Body of pancreas (tissue), 4 donors: Measurements from ENCODE around the gene HOXC10. TPM values are rescaled to one million over a fixed set of nuclear protein-coding genes. Genes with fewer than 3 reads are reported as not detected.

ENCODE experiments used
- ATAC-seq: fragments of 150-250 bp; one replicate; pipeline ENCODE4 v1.9.1; 2016
- DNase-seq, 4 donors: peaks; one replicate each; pipeline ENCODE4 v3.0.0-alpha.2; 2019
- H3K27ac ChIP-seq, 4 donors: fragments of 200-600 bp; sonication (generic); 1 replicate in 3 of 4; 2 replicates in 1 of 4; pipeline versions ENCODE4 v1.5.1 to v1.6.1; 2016 to 2019; ENCODE audit warnings: mild to moderate bottlenecking in 1 of 4, mixed read lengths in 1 of 4, moderate library complexity in 1 of 4
- H3K27me3 ChIP-seq, 2 donors: fragments of 200-600 bp; sonication (generic); one replicate each; pipeline ENCODE4 v1.6.0; 2016; ENCODE audit warnings: mild to moderate bottlenecking in 1 of 2
- H3K36me3 ChIP-seq, 2 donors: fragments of 200-600 bp; sonication (generic); replicated peaks in 1 of 2; 2 replicates each; pipeline ENCODE4 v1.5.1; 2016; ENCODE audit warnings: low read depth in 2 of 2; ENCODE audit not compliant: insufficient read depth in 1 of 2
- H3K4me1 ChIP-seq: fragments of 200-600 bp; sonication (generic); one replicate; pipeline ENCODE4 v1.6.0; 2016
- H3K4me3 ChIP-seq, 2 donors: fragments of 200-600 bp; sonication (generic); 1 replicate in 1 of 2; 2 replicates in 1 of 2; pipeline ENCODE4 v1.5.1; 2016 to 2019
- H3K9me3 ChIP-seq, 3 donors: fragments of 200-600 bp; sonication (generic); 1 replicate in 2 of 3; 2 replicates in 1 of 3; pipeline ENCODE4 v1.5.1; 2016
- POLR2A ChIP-seq, 3 donors: fragments of 450-650 bp; IDR thresholded peaks; one replicate each; pipeline ENCODE4 v1.6.1; 2016; ENCODE audit warnings: antibody characterized with exemption in 3 of 3, mild to moderate bottlenecking in 2 of 3
- WGBS, 2 donors: methylation state at CpG; one replicate each; pipeline ENCODE4 v1.1.5; 2017; 5-methylcytosine and 5-hydroxymethylcytosine counted together
- intact Hi-C: fragments of 100-400 bp; cut with DNase I; formaldehyde crosslinking; loops from one replicate; pipeline ENCODE4 v1.15.1; 2023
- total RNA-seq, 2 donors: library from RNA; depleted of rRNA; stranded (reverse); fragments of >200 nt; gene quantifications; one replicate each; pipeline ENCODE4 v1.1.0, GENCODE V29; 2016
- TF ChIP-seq, protein P1 (sequence below), 7 experiments: fragments of 450-650 bp in 4 of 7; fragments of 200-600 bp in 3 of 7; sonication (generic) in 3 of 7; IDR thresholded peaks; one replicate each; pipeline ENCODE4 v1.5.1; 2016 to 2019; ENCODE audit warnings: antibody characterized with exemption in 7 of 7

The HOXC10 gene
- total RNA-seq, 2 donors from 2014 or later, result not detected

- intact Hi-C loops, result no loop called here
- Histone ChIP-seq H3K27ac (no peak overlapping the region), H3K36me3 (no peaks in the 10 kb centered on the region), H3K4me1 (peaks cover 18% of the 10 kb centered on the region), H3K27me3 (peaks cover 0 to 71% of the 10 kb centered on the region in 2 donors), H3K9me3 (no peaks in the 10 kb centered on the region), H3K4me3 (no peak overlapping the region)
- no peak for TF ChIP-seq POLR2A (IDR thresholded peaks at IDR 0.05)
- TF ChIP-seq, protein P1, sequence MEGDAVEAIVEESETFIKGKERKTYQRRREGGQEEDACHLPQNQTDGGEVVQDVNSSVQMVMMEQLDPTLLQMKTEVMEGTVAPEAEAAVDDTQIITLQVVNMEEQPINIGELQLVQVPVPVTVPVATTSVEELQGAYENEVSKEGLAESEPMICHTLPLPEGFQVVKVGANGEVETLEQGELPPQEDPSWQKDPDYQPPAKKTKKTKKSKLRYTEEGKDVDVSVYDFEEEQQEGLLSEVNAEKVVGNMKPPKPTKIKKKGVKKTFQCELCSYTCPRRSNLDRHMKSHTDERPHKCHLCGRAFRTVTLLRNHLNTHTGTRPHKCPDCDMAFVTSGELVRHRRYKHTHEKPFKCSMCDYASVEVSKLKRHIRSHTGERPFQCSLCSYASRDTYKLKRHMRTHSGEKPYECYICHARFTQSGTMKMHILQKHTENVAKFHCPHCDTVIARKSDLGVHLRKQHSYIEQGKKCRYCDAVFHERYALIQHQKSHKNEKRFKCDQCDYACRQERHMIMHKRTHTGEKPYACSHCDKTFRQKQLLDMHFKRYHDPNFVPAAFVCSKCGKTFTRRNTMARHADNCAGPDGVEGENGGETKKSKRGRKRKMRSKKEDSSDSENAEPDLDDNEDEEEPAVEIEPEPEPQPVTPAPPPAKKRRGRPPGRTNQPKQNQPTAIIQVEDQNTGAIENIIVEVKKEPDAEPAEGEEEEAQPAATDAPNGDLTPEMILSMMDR (IDR thresholded peaks at IDR 0.05), result no peak
- DNase-seq, result no peak
- 8 to 9% methylated on average over 26 of the region's 26 CpGs for WGBS, 2 donors
- ATAC-seq, result no peak
These were observed 2.0 kb upstream of the HOXC10 start for GRCh38 chr12:53982648-53983567.

GRCh38 chr12:53983568-53983949 is 1.4 kb upstream of the HOXC10 start:
- Histone ChIP-seq H3K4me3 (no peak overlapping the region), H3K36me3 (no peaks in the 10 kb centered on the region), H3K9me3 (no peaks in the 10 kb centered on the region), H3K27me3 (peaks cover 0 to 73% of the 10 kb centered on the region in 2 donors), H3K4me1 (peaks cover 18% of the 10 kb centered on the region), H3K27ac (no peak overlapping the region)
- WGBS, 2 donors, result 7 to 10% methylated on average over 17 of the region's 17 CpGs
- ATAC-seq (no peak), DNase-seq (no peak)
- TF ChIP-seq, protein P1 (IDR thresholded peaks at IDR 0.05), result no peak
- no peak for TF ChIP-seq POLR2A (IDR thresholded peaks at IDR 0.05)
- intact Hi-C loops, result no loop called here

DNA sequence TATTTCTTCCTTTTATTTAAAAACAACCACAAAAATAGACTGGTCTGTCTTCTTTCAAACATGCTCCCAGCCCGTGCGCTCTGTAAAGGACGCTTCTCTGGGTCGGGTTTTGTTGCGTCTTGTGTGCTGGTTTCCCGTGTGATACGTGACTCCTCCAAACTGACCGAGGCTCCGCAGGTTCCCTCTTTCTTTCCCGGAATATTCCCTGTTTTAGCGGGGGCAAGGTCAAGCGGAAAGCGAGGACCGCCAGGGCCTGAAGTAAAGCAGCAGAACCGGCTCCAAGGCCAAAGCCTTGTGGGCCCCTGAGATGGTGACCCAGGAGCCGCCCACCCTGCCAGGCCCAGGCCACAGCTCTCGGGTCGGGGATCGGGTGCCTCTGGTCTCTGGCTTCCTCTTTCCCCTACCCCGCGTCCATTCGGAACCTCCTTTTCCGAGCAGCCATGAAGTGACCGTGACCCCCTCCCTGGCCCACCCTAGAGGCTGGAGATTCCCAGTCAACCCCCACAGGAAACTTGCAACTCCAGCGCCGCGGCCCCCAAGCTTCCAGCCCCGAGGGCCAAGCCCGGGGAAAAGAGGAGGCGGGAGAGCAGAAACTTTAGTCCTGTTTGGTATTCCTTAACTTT is 885 bp upstream of the HOXC10 start:
- TF ChIP-seq POLR2A (IDR thresholded peaks at IDR 0.05), result no peak
- TF ChIP-seq, protein P1 (IDR thresholded peaks at IDR 0.05), result no peak
- Histone ChIP-seq H3K27ac (no peak overlapping the region), H3K9me3 (no peaks in the 10 kb centered on the region), H3K36me3 (no peaks in the 10 kb centered on the region), H3K4me1 (peaks cover 20% of the 10 kb centered on the region), H3K27me3 (peaks cover 0 to 73% of the 10 kb centered on the region in 2 donors), H3K4me3 (no peak overlapping the region)
- intact Hi-C loops, result no loop called here
- ATAC-seq (no peak), DNase-seq (no peak)
- 7 to 8% methylated on average over 21 to 30 of the region's 30 CpGs for WGBS, 2 donors

GRCh38 chr12:53985692-53985993 is 697 bp downstream of the HOXC10 start:
- Histone ChIP-seq H3K36me3 (no peaks in the 10 kb centered on the region), H3K27me3 (peaks cover 0 to 87% of the 10 kb centered on the region in 2 donors), H3K4me3 (no peak overlapping the region), H3K4me1 (peaks cover 27% of the 10 kb centered on the region), H3K9me3 (no peaks in the 10 kb centered on the region), H3K27ac (no peak overlapping the region)
- intact Hi-C loops, result no loop called here
- DNase-seq (no peak), ATAC-seq (no peak)
- TF ChIP-seq POLR2A (IDR thresholded peaks at IDR 0.05), result no peak
- TF ChIP-seq, protein P1 (IDR thresholded peaks at IDR 0.05), result no peak
- 0 to 6% methylated on average over 1 to 21 of the region's 21 CpGs for WGBS, 2 donors
